Muscle layer of colon (tissue), 2 donors: ENCODE data around the gene RABGAP1L.

Experiments
- H3K27ac ChIP-seq: one replicate; pipeline ENCODE4 v1.7.0; 2013; ENCODE audit warnings: low read depth, mild to moderate bottlenecking, low read length, moderate library complexity
- H3K27me3 ChIP-seq, 2 donors: one replicate each; pipeline ENCODE4 v1.7.0; 2013; ENCODE audit warnings: low read length in 2 of 2, mild to moderate bottlenecking in 2 of 2; ENCODE audit not compliant: insufficient read depth in 2 of 2, control insufficient read depth in 1 of 2
- H3K36me3 ChIP-seq: one replicate; pipeline ENCODE4 v1.7.0; 2013; ENCODE audit warnings: mild to moderate bottlenecking, low read length; ENCODE audit not compliant: insufficient read depth
- H3K4me1 ChIP-seq: one replicate; pipeline ENCODE4 v1.7.0; 2013; ENCODE audit warnings: mild to moderate bottlenecking, low read length; ENCODE audit not compliant: insufficient read depth
- H3K4me3 ChIP-seq, 2 donors: one replicate each; pipeline ENCODE4 v1.7.0; 2013; ENCODE audit warnings: low read length in 2 of 2, low read depth in 1 of 2, mild to moderate bottlenecking in 1 of 2, moderate library complexity in 1 of 2
- H3K9ac ChIP-seq: one replicate; pipeline ENCODE4 v1.7.0; 2013; ENCODE audit warnings: low read length
- H3K9me3 ChIP-seq: one replicate; pipeline ENCODE4 v1.7.0; 2013; ENCODE audit warnings: mild to moderate bottlenecking, low read length
- donor health status: abdominal sarcoma.
- donor health status: Adenocarcinoma of cecum.

The RABGAP1L gene

GRCh38 chr1:174428739-174429138 lies 269.4 kb downstream of the RABGAP1L start:
- H3K27me3 ChIP-seq = no peaks in the 10 kb centered on the region
- H3K36me3 ChIP-seq = no peaks in the 10 kb centered on the region
- H3K9me3 ChIP-seq = no peaks in the 10 kb centered on the region
- H3K4me1 ChIP-seq = no peaks in the 10 kb centered on the region
- H3K4me3 ChIP-seq = no peak overlapping the region
- H3K27ac ChIP-seq = no peak overlapping the region
- no peak overlapping the region for H3K9ac ChIP-seq

- Histone ChIP-seq H3K4me1 (no peaks in the 10 kb centered on the region), H3K27ac (no peak overlapping the region), H3K9ac (no peak overlapping the region), H3K4me3 (no peak overlapping the region), H3K36me3 (no peaks in the 10 kb centered on the region), H3K27me3 (no peaks in the 10 kb centered on the region), H3K9me3 (no peaks in the 10 kb centered on the region)
Measured at GRCh38 chr1:174433451-174433850, 274.1 kb downstream of the RABGAP1L start.

- no peaks in the 10 kb centered on the region for H3K36me3 ChIP-seq
- no peaks in the 10 kb centered on the region for H3K9me3 ChIP-seq
- H3K27me3 ChIP-seq = no peaks in the 10 kb centered on the region
- H3K27ac ChIP-seq = no peak overlapping the region
- H3K4me3 ChIP-seq = no peak overlapping the region
- peaks cover 10% of the 10 kb centered on the region for H3K4me1 ChIP-seq
- no peak overlapping the region for H3K9ac ChIP-seq
Measured at GRCh38 chr1:174445351-174445750, 286.0 kb downstream of the RABGAP1L start.

GRCh38 chr1:174445817-174446216 lies 286.5 kb downstream of the RABGAP1L start:
- no peaks in the 10 kb centered on the region for H3K27me3 ChIP-seq
- no peak overlapping the region for H3K27ac ChIP-seq
- H3K9me3 ChIP-seq = no peaks in the 10 kb centered on the region
- peaks cover 10% of the 10 kb centered on the region for H3K4me1 ChIP-seq
- no peaks in the 10 kb centered on the region for H3K36me3 ChIP-seq
- H3K4me3 ChIP-seq = no peak overlapping the region
- H3K9ac ChIP-seq = no peak overlapping the region

- Histone ChIP-seq H3K27ac (no peak within 1 kb of the TSS), H3K36me3 (no peaks in the 10 kb centered on the region), H3K9me3 (no peaks in the 10 kb centered on the region), H3K9ac (no peak within 1 kb of the TSS), H3K4me1 (peaks cover 10% of the 10 kb centered on the region), H3K27me3 (no peaks in the 10 kb centered on the region), H3K4me3 (no peak within 1 kb of the TSS)
Measured at GRCh38 chr1:174447866-174448530, 288.7 kb downstream of the RABGAP1L start, which contains the start of gene GPR52. TSS of gene GPR52 (plus strand) at chr1:174447964. CDS start at chr1:174448112, 148 bp downstream.

GRCh38 chr1:174448531-174448883 lies 289.2 kb downstream of the RABGAP1L start:
- no peak overlapping the region for H3K9ac ChIP-seq
- H3K4me3 ChIP-seq = no peak overlapping the region
- H3K4me1 ChIP-seq = peaks cover 10% of the 10 kb centered on the region
- H3K9me3 ChIP-seq = no peaks in the 10 kb centered on the region
- no peak overlapping the region for H3K27ac ChIP-seq
- H3K36me3 ChIP-seq = no peaks in the 10 kb centered on the region
- H3K27me3 ChIP-seq = no peaks in the 10 kb centered on the region

GRCh38 chr1:174448974-174449373 lies 289.7 kb downstream of the RABGAP1L start:
- H3K9ac ChIP-seq = no peak overlapping the region
- H3K4me1 ChIP-seq = peaks cover 10% of the 10 kb centered on the region
- H3K36me3 ChIP-seq = no peaks in the 10 kb centered on the region
- no peak overlapping the region for H3K4me3 ChIP-seq
- no peak overlapping the region for H3K27ac ChIP-seq
- no peaks in the 10 kb centered on the region for H3K27me3 ChIP-seq
- no peaks in the 10 kb centered on the region for H3K9me3 ChIP-seq

GRCh38 chr1:174451408-174451807 lies 292.1 kb downstream of the RABGAP1L start:
- Histone ChIP-seq H3K9ac (no peak overlapping the region), H3K9me3 (no peaks in the 10 kb centered on the region), H3K4me3 (no peak overlapping the region), H3K4me1 (peaks cover 10% of the 10 kb centered on the region), H3K27ac (no peak overlapping the region), H3K36me3 (no peaks in the 10 kb centered on the region), H3K27me3 (no peaks in the 10 kb centered on the region)

GRCh38 chr1:174465855-174466254 lies 306.5 kb downstream of the RABGAP1L start:
- Histone ChIP-seq H3K27me3 (no peaks in the 10 kb centered on the region), H3K36me3 (no peaks in the 10 kb centered on the region), H3K27ac (no peak overlapping the region), H3K9me3 (no peaks in the 10 kb centered on the region), H3K4me1 (no peaks in the 10 kb centered on the region), H3K4me3 (no peak overlapping the region), H3K9ac (no peak overlapping the region)

- Histone ChIP-seq H3K9me3 (no peaks in the 10 kb centered on the region), H3K36me3 (no peaks in the 10 kb centered on the region), H3K27me3 (no peaks in the 10 kb centered on the region), H3K27ac (no peak overlapping the region), H3K4me1 (no peaks in the 10 kb centered on the region), H3K4me3 (no peak overlapping the region), H3K9ac (no peak overlapping the region)
Measured at GRCh38 chr1:174466607-174467006, 307.3 kb downstream of the RABGAP1L start.

- Histone ChIP-seq H3K4me1 (no peaks in the 10 kb centered on the region), H3K36me3 (no peaks in the 10 kb centered on the region), H3K9me3 (no peaks in the 10 kb centered on the region), H3K4me3 (no peak overlapping the region), H3K27me3 (no peaks in the 10 kb centered on the region), H3K9ac (no peak overlapping the region), H3K27ac (no peak overlapping the region)
Measured at GRCh38 chr1:174469052-174469451, 309.7 kb downstream of the RABGAP1L start.

- H3K36me3 ChIP-seq = no peaks in the 10 kb centered on the region
- H3K27ac ChIP-seq = no peak overlapping the region
- no peaks in the 10 kb centered on the region for H3K4me1 ChIP-seq
- H3K4me3 ChIP-seq = no peak overlapping the region
- no peak overlapping the region for H3K9ac ChIP-seq
- H3K9me3 ChIP-seq = no peaks in the 10 kb centered on the region
- no peaks in the 10 kb centered on the region for H3K27me3 ChIP-seq
Measured at GRCh38 chr1:174469687-174470086, 310.4 kb downstream of the RABGAP1L start.
